Ishikawa (cell line): ENCODE results near the gene NXPH2.

Experiments used
- CEBPB ChIP-seq: IDR thresholded peaks from 2 replicates; pipeline ENCODE4 v1.6.1; 2012
- CREB1 ChIP-seq: IDR thresholded peaks from 2 replicates; pipeline ENCODE4 v1.6.1; 2012; ENCODE audit warnings: low read depth
- EGR1 ChIP-seq: IDR thresholded peaks from 2 replicates; pipeline ENCODE4 v1.6.1; 2012
- EP300 ChIP-seq: IDR thresholded peaks from 2 replicates; pipeline ENCODE4 v1.6.1; 2012; ENCODE audit warnings: borderline replicate concordance
- FOXM1 ChIP-seq: IDR thresholded peaks from 2 replicates; pipeline ENCODE4 v1.6.1; 2012; ENCODE audit warnings: low read depth, borderline replicate concordance
- NFIC ChIP-seq: IDR thresholded peaks from 2 replicates; pipeline ENCODE4 v1.6.1; 2012
- RAD21 ChIP-seq: IDR thresholded peaks from 2 replicates; pipeline ENCODE4 v1.6.1; 2012; ENCODE audit warnings: low read depth
- REST ChIP-seq: IDR thresholded peaks from 2 replicates; pipeline ENCODE4 v1.6.1; 2012; ENCODE audit warnings: low read depth, mild to moderate bottlenecking
- TAF1 ChIP-seq: IDR thresholded peaks from 2 replicates; pipeline ENCODE4 v1.6.1; 2012; ENCODE audit warnings: low read depth, mild to moderate bottlenecking
- TCF12 ChIP-seq: IDR thresholded peaks from 2 replicates; pipeline ENCODE4 v1.6.1; 2012; ENCODE audit warnings: low read depth
- TEAD4 ChIP-seq: IDR thresholded peaks from 2 replicates; pipeline ENCODE4 v1.6.1; 2012
- USF1 ChIP-seq: IDR thresholded peaks from 2 replicates; pipeline ENCODE4 v1.6.1; 2012
- YY1 ChIP-seq: IDR thresholded peaks from 2 replicates; pipeline ENCODE4 v1.6.1; 2012; ENCODE audit warnings: low read depth
- ZBTB7A ChIP-seq: IDR thresholded peaks from 2 replicates; pipeline ENCODE4 v1.6.1; 2012; ENCODE audit warnings: low read depth
- TF ChIP-seq, protein P1 (sequence below): IDR thresholded peaks from 2 replicates; pipeline ENCODE4 v1.6.1; 2012

The NXPH2 gene

GRCh38 chr2:138779781-138780445 is at the start of gene NXPH2:
NXPH2 (minus strand) TSS chr2:138780390; CDS start chr2:138780241, 149 bp downstream.
- TF ChIP-seq EP300 (no peak), ZBTB7A (no peak), FOXM1 (no peak), USF1 (no peak), TEAD4 (no peak)

DNA sequence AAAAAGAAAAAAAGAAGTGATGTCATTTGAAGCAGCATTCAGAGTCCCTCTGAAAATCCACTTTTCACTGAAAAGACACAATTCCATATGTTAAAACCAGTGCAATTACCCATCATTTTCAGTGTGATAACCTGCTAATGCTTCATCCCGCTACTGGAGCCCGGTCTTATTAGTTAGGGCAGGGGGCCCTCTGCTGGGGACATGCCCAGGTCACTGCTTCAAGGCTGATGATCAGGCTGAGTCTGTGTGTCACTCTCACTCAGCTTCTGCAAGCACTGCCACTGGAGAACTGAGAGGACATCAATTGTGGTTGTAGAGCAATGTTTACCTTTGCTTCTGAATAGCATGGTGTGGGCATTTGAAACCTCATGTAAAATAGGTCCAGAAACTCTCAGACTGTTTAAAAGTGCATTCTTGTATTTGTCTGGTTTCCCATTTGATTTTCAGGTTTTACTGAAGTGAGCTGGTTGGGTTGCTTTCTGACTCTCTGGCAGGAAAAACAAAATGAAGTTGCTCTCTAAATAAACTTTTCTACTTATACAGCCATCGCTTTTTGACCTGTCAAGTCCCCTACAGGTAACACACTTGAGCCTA is 49.2 kb upstream of the NXPH2 start:
- TF ChIP-seq RAD21 = peak; percentile 68
- TF ChIP-seq TEAD4 = no peak
- no peak for TF ChIP-seq CREB1
- no peak for TF ChIP-seq EGR1
- TF ChIP-seq ZBTB7A = no peak
- TF ChIP-seq YY1 = no peak

DNA sequence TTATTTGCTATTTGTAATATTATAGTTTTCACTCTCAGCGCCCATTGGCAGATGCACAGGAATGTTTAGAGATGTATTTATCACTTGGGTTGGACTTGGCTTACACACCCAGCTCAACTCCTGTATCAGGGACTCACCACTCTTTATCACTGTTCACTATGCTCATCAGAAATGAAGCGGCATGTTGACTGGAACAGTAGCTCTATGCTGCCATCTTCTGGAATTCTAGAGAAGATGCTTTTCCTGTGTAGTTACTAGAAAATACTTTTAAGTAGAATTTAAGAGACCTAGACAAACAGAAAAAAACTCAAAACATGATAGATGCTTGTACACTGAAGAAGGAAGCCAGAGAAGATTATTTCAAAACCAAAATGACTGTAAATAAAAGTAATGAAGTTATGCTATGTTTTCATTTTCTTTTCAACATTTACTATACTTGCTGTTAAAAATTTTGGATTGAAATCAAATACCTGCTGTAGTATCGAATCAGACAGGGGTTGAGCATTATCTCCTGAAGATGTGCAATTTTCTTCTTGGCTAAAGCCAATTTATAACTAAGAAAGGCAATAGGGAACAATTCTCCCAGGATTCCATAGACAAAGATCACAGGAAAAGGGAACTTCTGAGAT is 47.4 kb upstream of the NXPH2 start:
- TF ChIP-seq RAD21 (peak; percentile 81), REST (no peak), TAF1 (no peak)

DNA sequence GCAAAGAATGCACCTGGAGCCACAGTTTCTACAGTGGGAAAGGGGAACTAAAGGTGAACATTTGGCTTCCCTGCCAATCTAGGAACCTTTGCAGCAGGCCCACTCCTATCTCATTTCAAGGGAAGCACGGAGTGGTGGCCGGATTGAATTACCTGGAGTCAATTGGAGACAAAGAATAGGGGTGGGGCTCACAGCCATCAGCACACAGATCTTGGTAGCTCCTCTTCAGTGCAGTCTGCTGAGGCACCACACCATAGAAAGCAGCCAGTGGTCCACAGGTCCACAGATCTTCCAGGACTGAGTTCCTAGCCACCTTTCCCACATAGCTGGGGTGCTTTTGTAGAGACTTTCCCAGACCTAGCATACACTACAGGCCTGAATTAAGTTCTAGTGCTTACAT is 43.5 kb upstream of the NXPH2 start:
- no peak for TF ChIP-seq EGR1
- no peak for TF ChIP-seq TCF12

DNA sequence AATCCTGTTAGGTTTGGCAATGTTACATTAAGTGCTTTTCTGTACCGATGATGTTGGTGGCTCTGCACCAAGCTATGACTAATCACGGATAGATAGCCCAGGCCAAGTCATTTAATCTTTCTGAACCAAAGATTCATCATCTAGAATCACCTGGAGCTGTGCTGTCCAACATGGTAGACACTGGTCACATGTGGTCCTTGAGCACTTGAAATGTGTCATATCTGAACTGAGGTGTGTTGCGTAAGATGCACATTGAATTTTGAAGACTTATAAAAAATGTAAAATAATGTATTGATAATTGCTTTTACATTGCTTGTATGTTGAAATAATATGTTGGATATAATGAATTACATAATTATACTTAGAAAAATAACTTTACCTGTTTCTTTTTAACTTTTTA is 39.8 kb upstream of the NXPH2 start:
- peak; percentile 51; the same call in 1 of the 2 replicates for TF ChIP-seq CEBPB
- TF ChIP-seq REST = no peak

DNA sequence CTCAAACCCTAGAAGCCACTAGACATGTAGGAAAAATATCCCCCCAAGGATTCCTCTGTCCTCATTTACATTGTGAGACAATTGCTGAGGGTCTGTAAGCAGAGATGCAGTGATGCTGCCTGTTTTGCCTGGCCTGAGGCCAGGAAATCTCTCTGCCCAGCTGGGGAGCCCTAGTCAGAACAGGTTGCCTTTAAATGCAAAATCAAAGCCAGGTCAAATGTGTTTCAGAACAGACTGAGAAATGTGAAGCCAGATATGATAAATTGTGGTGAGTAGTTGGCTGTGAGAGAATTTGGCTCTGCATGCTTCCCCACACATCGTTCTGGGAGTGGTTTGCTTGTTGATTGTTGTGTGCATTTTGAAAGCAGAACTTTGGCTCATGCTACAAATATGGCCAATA is 38.4 kb upstream of the NXPH2 start:
- TF ChIP-seq TEAD4 (no peak), TCF12 (no peak), CEBPB (no peak), RAD21 (no peak), REST (no peak), ZBTB7A (no peak), FOXM1 (no peak), YY1 (no peak), NFIC (no peak), EP300 (no peak), CREB1 (no peak), EGR1 (no peak), TAF1 (no peak), USF1 (no peak)
- TF ChIP-seq, protein P1, sequence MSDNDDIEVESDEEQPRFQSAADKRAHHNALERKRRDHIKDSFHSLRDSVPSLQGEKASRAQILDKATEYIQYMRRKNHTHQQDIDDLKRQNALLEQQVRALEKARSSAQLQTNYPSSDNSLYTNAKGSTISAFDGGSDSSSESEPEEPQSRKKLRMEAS = no peak
